Raji (cell line): ENCODE measurements around the gene GRAMD4.

Experiments
- POLR2A ChIP-seq: IDR thresholded peaks from 2 replicates; pipeline ENCODE4 v1.6.1; 2011; ENCODE audit warnings: low read depth, low read length, control low read depth; ENCODE audit not compliant: insufficient read depth

GRAMD4 gene

DNA sequence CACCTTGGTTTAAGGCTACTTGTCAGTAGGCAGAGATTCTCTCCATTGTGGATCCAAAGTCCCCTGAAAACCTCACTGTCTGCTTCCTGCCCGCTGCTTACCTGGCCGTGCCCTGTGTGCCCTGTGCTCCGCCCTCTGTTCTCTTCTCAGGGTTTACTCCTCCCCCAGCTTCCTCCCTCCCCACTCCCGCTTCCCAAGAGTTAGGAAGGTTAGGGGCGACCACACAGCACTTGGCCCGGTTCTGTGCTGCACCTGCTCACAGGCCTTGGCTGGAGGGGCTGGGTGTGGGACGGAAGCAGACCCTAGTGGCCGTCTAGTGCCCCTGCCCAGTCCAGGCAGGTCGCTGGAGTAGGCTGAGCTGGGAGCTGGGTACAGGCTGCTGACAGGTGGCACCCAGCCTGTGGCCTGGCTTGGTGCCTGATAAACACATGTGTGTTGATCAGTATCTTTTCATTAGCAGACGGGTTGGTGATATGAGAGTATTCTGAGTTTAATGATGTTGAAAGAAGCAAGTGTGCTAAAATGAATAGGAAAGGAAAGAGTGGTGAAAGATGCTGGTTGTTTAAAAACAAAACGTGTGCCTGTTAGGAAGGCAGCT, 40.5 kb downstream of the GRAMD4 start:
- TF ChIP-seq POLR2A: no peak

DNA sequence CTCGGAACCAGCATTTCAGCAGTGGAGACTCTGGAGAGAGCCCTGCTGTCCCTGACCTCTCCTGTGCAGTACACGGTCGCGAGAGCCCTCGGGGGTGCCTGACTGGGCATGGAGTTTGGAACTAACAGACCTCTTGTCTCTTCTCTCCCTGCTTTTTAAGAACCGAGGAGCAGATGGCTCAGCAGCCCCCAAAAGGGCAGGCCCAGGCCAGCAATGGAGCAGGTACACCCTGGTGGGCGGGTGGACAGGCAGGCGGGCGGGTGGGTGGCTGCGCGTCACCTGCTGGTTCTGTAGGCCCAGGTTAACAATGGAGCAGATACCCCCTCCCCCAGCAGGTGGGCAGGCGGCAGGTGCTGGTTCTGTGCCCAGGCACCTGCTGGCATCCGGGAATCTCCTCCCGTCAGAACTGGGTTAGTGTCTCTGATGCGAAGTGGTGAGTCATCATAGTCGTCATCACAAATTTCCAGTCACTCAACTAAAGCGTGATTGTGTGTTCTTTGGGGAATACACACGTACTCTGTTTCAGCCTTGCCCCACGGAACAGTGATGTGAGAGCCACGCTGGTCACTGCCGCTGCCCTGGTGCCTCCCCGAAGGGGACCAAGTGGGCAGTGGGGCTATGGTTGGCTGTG, 41.1 kb downstream of the GRAMD4 start:
- no peak for TF ChIP-seq POLR2A

DNA sequence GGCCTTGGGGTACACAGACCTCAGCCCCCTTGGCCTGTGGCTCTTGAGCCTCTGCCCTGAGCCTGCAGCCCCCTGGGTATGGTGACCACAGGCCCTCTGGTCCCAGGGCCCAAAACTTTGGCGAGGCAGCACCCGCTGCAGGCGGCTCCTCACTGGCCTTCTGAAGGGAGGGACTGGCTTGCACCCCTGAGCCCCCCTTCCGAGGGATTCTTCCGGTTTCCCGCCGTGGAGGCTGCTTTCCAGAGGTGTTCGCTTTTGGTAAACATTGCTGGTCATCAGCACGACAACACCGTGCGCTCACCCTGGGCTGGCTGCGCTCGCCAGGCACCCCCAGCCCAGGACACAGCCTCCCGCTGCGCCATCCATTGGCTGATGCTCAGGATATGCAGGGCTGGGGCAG, 42.0 kb downstream of the GRAMD4 start:
- TF ChIP-seq POLR2A: no peak

DNA sequence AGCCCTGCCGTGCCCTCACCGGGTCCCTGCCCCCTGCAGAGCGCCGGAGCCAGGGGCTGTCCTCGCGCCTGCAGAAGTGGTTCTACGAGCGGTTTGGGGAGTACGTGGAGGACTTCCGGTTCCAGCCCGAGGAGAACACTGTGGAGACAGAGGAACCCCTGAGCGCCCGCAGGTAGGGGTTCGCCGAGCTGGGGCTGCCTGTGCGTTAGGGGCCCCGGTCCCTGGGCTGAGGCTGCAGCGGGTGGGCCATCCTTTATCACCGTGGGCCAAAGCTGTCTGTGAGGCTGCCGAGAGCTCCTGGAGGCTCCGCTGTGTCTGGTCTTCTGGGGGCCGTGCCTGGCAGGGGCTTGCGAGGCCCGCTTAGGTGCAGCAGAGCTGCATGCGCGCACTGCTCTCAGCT, 42.8 kb downstream of the GRAMD4 start:
- no peak for TF ChIP-seq POLR2A

DNA sequence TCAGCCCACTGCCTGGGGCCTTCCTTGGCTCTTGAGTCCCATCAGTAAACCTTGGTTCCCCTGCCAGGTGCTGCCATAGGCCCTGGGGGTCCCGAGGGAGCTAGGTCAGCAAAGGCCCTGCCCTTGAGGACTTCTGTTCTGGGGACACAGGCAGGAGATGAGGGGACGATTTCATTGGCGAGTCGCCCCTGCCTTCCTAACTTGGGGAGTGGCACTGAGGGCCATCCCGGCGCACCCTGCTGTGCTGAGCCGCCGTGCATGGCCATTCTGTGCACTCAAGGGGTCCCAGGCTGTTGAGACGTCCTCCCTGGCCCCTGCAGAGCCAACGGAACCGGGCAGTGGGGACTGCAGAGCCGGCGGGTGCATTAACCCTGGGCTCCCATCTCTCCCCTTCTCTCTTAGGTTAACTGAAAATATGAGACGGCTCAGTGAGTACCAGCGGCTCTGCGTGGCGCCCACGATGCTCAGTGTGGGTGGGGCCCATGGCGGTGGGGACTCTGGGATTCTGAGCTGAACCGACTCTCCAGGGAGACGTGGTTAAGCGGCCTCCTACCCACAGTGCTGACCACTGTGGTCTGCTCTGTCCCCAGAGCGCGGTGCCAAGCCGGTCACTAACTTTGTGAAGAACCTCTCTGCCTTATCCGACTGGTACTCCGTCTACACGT, 43.4 kb downstream of the GRAMD4 start:
- no peak for TF ChIP-seq POLR2A

DNA sequence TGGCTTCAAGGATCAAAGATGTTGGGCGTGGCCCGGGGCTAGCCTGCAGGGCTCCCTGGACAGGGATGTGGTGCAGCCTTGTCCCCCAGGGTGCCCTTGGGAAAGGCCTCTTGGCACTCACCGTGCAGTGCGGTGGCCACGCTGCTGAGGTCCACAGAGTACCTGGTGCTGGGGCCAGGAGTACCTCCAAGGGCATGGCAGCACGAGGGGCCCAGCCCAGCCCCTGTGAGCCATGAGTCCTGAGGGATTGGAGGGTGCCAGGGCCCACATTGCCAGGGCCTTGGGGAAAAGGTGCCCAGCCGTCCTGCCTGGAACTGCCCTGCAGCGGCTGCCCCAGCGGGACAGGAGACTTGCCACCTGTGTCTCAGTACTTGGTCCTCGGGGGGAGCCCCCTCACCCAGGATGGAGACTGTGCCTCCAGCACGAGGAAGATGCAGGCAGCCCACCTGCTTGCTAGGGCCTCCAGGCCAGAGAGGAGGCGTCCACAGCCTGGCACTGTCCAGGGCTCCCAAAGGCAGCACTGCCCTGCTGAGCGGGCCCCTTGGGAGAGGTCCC, 44.2 kb downstream of the GRAMD4 start:
- TF ChIP-seq POLR2A: no peak

DNA sequence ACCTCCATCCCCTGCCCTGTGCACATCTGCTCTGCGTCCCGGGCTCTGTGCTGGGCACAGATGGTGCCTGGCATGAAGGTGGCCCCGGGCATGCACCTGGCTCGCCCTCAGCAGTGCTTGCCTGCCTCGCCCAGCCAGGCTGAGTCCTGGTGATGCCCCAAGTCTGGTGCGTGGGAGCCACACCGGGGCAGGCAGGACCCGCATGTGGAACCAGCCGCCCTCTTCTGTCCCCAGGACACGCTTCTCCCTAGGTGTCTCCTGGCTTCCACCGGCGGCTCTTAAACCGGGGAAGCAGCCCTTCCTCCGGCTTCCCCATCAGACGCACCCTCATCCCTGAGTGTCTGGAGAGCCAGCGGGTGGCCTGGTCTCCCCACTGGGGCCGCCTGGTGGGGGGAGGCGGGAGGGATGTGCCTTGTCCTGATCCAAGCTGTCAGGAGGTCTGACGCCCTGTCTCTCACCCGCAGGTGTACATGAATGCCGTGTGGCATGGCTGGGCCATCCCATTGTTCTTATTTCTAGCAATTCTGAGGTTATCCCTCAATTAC, 45.0 kb downstream of the GRAMD4 start:
- no peak for TF ChIP-seq POLR2A

DNA sequence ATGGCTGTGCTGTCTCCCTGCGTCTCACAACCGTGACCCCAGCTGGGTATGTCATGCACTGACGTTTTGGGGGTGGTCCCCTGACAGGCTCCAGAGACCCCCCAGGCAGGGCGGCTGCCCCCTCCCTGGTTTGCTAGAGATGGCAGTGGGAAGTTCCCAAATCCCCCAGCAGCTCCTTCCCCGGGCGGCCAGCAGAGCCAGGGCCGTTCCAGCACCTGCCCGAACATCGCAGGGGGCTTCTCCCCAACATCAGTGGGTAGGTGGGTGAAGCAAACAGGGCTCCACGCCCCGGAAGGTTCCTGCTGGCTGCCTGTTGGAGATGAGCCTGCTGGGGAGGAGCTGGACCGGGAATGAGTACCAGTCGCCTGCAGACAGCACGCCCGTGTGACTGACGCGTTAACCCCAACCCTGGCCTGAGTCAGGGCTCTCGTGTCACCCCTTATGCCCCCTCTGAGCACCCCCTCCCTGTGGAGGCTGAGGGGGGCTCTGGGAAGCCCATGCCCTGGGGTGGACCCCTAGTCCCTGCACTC, 45.6 kb downstream of the GRAMD4 start:
- no peak for TF ChIP-seq POLR2A

DNA sequence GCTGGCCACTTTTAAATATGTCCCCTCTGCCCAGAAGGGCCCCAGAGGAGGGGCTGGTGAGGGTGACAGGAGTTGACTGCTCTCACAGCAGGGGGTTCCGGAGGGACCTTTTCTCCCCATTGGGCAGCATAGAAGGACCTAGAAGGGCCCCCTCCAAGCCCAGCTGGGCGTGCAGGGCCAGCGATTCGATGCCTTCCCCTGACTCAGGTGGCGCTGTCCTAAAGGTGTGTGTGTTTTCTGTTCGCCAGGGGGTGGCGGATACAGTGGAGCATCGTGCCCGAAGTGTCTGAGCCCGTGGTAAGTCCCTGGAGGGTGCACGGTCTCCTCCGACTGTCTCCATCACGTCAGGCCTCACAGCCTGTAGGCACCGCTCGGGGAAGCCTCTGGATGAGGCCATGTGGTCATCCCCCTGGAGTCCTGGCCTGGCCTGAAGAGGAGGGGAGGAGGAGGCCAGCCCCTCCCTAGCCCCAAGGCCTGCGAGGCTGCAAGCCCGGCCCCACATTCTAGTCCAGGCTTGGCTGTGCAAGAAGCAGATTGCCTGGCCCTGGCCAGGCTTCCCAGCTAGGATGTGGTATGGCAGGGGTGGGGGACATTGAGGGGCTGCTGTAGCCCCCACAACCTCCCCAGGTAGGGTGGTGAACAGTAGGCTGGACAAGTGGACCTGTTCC, 46.5 kb downstream of the GRAMD4 start:
- TF ChIP-seq POLR2A: no peak

DNA sequence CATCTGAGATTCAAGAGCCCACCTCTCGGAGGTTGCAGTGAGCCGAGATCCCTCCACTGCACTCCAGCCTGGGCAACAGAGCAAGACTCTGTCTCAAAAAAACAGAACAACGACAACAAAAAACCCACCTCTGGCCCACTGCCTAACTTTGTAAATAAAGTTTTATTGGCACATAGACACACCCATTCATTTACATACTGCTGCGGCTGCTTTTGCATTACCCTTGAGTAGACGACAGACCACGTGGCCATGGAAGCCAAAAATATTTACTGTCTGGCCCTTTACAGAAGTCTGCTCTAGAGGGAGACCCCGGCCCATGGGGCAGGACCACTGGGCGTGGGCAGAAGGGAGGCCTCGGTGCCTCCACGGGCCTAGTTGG, 47.0 kb downstream of the GRAMD4 start:
- no peak for TF ChIP-seq POLR2A

DNA sequence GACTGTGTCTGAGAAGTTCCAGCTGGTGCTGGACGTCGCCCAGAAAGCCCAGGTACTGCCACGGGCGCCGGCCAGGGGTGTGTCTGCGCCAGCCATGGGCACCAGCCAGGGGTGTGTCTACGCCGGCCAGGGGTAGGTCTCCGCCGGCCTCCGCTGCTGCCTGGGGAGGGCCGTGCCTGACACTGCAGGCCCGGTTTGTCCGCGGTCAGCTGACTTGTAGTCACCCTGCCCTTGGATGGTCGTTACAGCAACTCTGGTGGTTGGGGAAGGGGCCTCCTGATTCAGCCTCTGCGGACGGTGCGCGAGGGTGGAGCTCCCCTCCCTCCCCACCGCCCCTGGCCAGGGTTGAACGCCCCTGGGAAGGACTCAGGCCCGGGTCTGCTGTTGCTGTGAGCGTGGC, 47.9 kb downstream of the GRAMD4 start:
- TF ChIP-seq POLR2A: no peak

DNA sequence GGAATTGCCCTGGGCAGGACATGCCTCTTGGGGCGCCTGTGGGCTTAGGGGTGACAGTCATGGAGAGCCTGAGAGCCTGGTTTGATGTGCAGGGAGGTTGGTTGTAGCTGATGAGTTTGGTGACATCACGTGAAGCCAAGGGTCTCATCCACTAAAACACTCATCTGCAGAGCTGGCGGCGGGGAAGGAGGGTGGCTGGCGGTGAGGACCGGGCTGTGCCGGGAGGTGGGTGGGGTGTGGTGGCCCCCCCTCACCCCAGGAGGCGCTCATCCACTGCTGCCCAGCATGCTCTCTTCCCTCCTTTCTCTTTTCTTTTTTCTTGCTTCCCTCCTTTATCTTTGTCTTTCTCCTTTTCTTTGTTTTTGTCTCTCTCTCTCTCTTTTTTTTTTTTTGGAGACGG, 49.0 kb downstream of the GRAMD4 start:
- TF ChIP-seq POLR2A: no peak

DNA sequence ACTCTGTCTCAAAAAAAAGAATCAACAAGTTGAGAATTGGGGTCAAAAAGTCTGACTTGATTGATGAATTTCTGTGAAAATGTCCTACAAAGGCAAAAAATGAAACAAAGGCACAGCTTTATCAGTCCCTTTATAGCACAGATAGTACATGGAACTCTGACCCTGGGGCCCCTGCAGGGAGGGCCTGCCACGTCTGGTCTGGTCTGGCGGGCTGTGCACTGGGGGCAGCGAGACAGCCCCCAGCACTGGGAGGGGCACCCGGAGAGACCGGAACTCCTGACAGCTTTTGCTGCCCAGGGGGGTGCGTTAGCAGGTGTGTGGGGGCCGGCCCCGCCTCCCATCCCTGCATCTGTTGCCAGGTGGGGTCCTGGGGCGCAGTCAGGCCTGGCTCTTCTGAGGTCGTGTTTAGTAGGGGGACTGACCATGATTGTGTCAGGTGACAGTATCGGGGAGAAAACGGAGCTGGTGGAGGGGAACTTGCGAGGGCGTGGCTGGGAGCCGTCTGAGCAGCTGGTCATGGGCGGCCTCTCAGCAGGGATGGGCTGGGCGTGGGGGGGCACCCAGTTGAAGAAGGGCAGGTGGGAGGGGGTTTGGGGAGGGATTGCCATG, 51.7 kb downstream of the GRAMD4 start:
- no peak for TF ChIP-seq POLR2A

DNA sequence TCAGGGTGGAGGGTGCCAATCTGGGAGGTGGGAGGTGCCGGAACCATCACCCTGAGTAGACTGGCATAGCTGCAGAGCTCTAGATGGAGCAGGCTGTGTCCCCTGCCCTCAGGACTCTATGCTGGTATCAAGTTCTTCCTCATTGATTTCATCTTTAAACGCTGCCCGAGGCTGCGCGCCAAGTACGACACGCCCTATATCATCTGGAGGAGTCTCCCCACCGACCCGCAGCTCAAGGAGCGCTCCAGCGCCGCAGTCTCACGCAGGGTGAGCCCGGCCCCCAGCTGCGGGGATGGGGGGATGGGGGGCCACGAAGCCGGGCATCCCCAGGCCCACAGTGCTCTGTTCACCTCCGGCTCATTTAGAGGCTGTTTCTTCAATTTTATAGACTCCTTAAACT, 52.5 kb downstream of the GRAMD4 start:
- no peak for TF ChIP-seq POLR2A

DNA sequence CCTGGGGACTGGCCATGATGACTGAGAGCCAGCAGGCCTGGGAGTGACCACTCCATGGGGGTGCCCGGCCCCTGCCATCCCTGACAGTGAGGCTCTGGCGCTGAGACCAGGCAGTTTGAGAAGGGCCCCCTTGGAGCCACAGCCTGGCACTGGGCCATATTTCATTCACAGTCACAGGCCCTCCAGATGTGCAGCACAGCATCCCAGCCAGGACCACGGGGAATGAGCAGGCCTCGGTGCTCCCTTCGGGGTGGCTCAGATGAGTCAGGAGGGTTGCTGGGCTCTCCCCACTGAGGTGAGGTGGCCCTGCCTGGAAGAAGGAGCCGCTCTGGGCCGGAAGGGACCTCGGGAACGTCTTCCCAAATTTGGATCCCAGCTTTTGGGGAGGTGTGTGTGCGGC, 53.0 kb downstream of the GRAMD4 start:
- TF ChIP-seq POLR2A: no peak

DNA sequence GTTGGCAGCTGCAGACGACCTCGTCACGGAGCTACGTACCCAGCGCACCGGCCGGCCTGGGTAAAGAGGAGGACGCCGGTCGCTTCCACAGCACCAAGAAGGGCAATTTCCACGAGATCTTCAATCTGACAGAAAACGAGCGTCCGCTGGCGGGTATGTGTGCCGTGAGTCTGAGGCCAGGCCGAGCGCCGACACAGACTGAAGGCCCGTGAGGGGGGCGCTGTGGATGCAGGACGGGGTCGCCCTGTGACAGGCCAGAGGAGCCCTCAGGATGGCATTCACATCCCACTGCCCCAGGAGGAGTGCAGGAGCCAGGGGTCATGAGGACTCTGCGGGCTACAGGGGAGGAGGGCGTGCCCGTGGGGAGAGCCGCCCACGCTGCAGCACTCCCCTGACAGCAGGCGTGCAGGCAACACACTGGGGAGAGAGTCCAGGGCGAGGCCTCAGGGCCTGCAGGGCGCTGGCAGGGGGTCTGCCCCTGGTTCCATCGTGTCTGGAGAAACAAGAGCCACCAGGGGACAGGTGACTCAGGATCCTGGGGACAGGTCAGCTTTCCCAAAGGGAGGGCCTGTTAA, 53.6 kb downstream of the GRAMD4 start:
- no peak for TF ChIP-seq POLR2A
